Fibroblast of upper back skin (primary cell): ENCODE results near the gene BMP7.
"Not testable (repeated sequence)": the region's sequence is repeated elsewhere in the genome, so short reads cannot be mapped to it uniquely, and the experiment has no call there.

Source experiments
- DNase-seq: peaks from one replicate; pipeline ENCODE4 v3.0.0-alpha.2; 2013

Gene BMP7

GRCh38 chr20:57209413-57209812 is 57.0 kb downstream of the BMP7 start:
- no peak for DNase-seq

DNA sequence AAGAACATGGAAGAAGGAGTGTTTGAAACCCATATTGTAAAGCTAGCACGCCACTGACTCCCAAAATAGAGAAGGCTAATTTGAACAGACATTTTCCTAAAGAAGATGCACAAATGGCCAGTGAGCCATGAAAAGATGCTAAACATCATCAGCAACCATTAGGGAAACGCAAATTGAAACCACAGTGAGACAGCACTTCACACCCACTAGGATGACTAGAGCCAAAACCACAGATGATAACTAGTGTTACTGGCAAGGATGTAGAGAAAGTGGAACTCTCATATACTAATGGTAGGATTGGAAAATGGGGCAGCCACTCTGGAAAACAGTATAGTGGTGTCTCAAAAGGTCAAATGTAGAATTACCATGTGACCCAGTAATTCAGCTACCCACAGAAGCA is 58.2 kb downstream of the BMP7 start:
- DNase-seq: no peak

DNA sequence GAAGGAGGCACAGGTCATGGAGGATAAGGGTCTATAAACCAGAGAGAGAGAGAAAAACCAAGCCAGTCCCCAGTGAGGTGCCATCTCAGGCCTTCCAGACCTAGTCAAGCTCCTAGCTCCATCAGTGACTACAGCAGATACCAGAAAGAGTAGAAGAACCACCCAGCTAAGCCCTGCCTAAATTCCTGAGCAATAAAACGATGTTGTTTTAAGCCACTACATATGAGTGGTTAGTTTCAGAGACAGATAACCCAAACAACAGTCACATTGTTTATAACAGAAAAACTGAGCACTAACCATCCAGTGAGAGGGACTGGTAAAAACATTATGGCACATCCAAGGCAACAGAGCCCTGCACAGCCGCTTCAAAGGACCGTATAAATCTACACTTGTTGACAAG is 59.2 kb downstream of the BMP7 start:
- no peak for DNase-seq

GRCh38 chr20:57205606-57206219 is 60.7 kb downstream of the BMP7 start:
- peak; percentile 74 for DNase-seq

GRCh38 chr20:57203986-57204385 is 62.5 kb downstream of the BMP7 start:
- DNase-seq: no peak

DNA sequence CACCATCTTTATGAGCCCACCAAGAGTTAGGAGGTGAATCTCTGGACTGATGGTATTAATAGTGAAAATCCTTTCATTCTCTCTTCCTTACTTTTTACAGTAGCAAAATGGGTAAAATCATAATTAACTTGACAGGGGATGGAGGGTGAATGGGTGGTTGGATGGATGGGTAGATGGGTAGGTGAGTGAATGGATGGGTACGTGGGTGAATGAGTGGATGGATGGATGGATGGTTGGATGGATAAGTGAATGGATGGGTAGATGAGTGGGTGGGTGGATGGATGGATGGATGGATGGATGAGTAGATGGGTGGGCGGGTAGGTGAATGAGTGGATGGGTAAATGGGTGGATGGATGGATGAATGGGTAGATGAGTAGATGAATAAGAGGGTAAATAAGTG is 63.2 kb downstream of the BMP7 start:
- no peak for DNase-seq

DNA sequence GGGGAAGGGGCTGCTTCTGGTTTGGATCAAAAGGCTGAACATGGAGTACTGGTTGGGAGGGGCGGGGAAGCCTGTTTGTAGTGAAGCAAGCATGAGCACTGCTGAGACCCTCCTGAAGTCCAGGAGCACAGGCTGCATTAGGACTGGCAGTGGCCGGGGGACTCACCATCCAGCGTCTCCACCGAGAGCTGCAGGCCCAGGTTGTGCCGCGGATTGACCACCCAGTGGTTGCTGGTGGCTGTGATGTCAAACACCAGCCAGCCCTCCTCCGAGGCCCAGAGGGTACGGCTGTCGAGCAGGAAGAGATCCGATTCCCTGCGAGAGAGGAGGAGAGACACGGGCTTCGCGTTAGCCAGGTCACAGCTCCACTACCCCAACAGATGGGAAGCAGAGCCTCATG is 64.1 kb downstream of the BMP7 start:
- DNase-seq: no peak

GRCh38 chr20:57200882-57201695 is 65.4 kb downstream of the BMP7 start:
- no peak for DNase-seq

DNA sequence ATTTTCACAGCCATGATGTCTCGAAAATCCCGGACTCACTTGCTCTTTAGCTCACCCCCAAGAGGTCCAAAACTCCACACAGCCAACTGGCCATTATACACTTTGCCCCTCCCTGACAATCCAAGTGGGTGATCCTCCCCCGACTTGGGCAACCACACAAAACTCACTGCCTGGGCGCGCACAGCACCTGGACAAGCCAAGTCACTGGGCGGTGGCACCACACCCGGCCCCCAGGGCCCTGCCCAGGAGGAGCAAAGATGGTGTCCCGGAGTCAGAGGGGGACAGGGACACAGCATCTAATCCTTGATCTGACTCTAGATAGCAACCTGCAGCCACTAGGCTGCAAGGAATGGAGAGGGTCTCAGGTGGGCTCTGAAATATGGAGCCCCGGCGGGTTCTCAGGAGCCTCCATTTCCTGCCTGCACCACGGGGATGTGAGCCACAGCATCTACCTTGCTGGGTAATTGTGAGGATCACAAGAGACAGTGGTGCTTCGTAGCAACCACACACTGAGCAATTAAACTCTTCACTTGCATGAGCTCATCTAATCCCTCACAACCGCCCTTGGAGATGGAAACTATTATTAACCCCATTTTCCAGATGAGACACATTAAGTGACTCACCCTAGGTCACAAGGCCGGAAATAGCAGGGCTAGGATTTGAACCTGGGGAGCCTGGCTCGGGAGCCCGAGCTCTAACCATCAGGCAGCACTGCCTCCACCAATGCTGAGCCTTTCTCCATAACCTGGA is 66.6 kb downstream of the BMP7 start:
- no peak for DNase-seq

DNA sequence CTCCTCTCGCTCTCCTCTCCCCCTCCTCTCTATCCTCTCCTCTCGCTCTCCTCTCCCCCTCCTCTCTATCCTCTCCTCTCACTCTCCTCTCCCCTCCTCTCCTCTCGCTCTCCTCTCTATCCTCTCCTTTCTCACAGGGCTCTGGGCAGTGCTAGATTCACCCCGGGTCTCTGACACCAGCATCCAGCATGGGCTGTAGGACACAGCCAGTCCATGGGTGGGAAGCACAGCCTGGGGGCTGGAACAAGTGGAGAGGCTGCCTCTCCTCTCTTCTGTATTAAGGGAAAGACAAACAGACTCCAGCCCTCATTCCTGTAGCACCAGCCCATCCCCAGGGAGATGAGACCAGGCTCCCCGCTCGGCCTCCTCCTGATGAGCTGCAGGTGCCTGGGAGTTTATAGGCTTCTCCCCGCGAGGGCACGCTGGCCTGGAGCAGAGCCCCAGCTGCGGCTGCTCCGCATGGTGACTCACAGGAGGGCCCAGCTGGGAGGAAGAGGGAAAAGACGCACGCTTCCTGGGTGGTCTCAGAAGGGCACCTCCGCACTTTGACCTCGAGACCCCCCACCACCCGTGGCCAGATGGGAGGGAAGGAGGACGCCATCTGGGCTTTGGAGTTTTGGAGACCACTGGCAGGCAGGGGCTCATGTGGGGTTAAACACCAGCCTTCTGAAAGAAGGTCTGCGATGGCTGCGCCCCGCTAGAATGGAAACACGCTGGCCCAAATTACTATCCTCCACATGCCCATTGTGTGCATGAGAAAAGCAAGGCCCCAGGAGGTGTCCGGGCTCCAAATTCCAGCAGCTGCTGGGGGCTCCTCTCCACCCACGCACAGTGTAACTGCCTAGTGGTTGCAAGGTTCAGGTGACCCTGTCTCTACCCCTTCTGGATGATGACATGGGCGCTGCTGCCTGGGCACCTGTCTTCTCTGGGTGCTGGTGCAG is 68.0 kb downstream of the BMP7 start:
- peak; percentile 29 for DNase-seq

GRCh38 chr20:57197352-57198131 is 68.9 kb downstream of the BMP7 start:
- DNase-seq: no peak

DNA sequence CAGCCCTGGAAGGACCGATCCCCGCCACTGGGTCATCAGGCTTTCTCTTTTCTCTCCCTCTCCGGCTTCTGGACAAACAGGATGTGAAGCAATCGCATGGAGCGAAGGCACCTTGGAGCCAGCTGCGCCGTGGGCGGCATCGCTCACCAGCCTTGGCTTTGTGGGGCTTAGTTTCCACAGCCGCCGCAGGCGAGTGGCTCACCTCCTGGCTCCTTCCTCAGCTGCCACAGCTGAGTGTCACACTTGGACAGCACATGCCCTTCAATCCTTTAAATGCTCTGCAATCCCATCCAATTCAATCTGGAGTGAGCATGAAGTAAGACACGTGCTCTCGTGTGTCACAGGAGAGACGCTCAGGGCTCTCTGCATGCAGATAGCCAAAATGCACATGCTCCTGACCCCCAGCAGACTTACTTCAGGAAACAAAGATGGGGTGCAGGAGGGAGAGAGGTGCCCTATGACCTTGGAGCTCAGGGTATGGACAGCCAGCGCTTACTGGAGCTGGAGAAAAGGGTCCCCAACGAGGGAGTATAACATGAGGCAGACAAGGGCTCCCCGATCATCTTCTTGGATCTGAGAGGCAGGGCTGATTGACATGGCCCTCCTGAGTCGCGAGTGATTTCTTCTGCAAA is 70.9 kb downstream of the BMP7 start:
- DNase-seq: peak; percentile 23

DNA sequence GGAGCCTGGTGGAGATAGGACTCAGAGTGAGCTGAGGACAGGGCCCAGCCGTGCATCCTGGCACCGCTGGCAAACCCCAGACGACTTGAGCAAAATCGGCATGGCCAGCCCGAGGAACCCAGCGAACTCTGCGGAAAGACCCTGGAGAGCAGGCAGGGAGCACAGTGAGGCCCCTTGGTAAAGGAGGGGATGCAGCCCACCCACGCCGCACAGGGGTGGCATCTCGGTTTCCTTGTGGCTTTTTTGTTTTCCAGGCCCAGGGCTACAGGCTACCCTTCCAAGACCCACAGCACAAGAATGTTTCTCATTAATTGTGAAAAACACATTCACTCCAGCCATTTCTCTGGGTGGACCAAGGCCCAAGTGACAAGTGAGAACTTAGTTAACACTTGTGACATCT is 71.4 kb downstream of the BMP7 start:
- no peak for DNase-seq

DNA sequence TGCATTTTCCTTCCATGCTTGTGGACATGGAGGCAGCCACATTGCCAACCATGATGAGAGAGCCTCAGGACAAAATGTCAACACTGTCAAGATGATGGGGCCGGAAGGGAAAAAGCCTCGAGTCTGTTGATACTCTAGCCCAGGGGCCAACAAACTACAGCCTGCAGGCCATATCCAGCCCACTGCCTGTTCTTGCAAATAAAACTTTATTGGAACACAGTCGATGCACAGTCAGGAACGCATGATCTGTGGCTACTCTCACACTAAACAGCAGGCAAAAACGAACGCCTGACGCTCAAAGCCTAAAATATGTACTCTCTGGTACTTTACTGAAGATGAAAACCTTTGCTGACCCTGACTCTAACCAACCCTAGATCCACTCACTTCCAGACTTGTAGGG is 72.3 kb downstream of the BMP7 start:
- DNase-seq: no peak

DNA sequence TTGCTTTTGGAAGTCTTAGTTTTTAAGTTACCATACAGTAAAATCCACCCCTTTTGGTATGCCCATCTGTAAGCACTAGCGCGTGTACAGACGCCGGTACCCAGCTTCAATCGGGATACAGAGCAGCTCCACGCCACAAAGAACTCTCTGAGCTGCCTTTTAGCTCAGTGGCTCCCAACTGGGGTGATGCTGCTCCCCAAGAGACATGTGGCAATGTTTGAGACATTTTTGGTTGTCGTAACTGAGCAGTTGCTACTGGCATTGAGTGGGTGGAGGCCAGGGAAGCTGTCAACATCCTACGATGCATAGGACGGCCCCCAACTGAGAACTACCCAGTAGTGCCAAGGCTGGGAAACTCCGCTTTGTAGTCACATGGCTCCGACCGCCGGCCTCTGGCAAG is 73.3 kb downstream of the BMP7 start:
- no peak for DNase-seq

DNA sequence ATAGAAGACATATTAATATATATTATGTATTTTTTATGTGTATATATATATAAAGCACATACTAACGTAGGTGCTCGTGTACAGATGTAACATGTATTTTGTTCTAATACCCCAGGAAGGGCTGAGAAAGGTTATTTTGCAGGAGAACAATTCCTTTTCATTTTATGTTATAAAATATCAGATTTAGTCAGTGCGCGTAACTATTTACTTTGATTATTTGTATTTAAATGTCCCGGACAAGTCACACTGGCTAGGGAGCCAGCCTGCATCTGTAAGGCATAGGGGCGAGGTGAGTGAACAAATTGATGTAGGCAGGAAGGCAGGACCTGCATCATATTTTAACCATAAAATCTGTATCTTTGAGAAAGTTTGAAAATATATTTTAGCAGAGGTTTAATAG is 74.1 kb downstream of the BMP7 start:
- no peak for DNase-seq

DNA sequence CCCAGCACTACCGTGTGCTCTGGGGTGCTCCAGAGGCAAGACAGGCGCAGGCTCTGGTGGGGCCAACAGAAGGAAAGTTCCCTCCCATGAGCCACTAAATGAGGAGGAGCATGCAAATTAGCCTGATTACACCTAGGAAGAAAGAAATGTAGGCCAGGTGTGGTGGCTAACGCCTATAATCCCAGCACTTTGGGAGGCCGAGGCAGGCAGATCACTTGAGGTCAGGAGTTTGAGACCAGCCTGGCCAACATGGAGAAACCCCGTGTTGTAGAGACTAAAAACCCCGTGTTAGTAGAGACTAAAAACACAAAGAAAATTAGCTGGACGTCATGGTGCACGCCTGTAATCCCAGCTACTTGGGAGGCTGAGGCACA is 75.2 kb downstream of the BMP7 start:
- not testable (repeated sequence) for DNase-seq

DNA sequence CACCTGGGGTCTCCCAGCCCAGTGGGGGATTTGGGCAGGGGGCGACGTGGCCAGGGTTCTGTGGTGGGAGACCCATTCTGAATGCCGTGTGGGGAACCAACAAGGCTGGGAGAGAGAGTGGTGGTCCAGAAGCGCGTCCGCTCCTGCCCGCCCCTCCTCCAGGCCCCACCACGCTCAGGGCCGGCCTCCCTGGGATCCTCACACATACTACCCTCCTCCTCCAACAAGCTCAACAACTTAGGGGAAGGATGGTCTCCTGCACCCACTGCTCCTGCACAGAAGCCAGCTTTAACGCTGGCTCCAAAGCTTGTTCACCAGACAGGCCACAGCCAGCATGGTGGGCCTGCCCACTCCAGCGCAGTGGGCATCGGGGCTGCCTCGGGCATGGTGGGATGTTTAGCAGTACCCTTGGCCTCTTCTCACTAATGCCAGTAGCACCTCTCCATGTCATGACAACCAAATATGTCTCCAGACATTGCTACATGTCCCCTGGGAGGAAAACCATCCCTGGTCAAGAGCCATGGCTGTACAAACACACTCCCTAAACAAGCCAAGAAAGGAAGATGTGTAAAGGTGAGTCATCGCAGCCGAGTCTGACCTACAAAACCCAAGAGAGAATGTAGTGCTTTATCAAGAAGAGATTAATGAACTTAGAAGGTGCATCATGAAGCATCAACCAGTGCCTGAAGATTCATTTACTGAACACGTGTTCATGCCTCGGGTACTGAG is 75.7 kb downstream of the BMP7 start:
- DNase-seq: peak; percentile 9

DNA sequence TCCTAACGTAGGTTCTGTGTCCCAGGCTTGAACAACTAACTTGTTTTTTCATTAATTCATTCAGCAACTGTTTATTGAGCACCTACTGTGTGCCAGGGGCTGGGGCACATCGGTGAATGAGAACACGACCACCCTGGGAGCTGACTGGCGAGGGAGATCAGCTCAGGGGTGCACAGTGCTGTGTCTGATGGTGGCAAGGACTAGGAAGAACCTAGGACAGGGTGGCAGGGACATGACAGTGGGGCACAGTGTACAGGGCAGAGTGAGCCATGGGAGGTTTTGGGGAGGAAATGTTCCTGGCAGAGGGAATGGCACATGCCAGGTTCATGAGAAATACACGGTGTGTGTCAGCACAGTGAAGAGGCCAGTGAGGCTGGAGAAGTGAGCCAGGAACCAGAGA is 76.7 kb downstream of the BMP7 start:
- no peak for DNase-seq

- DNase-seq: no peak
Observed at GRCh38 chr20:57188576-57189079, 77.8 kb downstream of the BMP7 start.

DNA sequence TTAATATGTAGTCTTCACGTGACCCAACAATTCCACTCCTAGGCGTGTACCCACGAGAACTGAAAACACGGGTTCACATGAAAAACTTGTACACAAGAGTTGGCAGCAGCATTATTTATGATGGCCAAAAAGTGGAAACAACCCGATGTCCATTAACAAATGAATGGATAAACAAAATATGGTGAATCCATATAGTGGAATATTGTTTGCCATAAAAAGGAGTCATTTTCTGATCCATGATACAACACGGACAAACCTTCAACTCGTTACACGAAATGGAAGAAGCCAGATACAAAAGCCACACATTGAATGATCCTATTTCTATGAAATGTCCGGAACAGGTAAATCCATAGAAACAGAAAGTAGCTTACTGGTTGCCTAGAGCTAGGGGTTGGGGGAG is 78.4 kb downstream of the BMP7 start:
- no peak for DNase-seq
